Gastrocnemius medialis (tissue), 4 donors: ENCODE results near the gene IFT88.

ENCODE experiments used
- POLR2A ChIP-seq, 2 donors: fragments of 450-650 bp; IDR thresholded peaks; one replicate each; pipeline ENCODE4 v1.6.1; 2017; ENCODE audit warnings: antibody characterized with exemption in 2 of 2, mild to moderate bottlenecking in 2 of 2, moderate library complexity in 2 of 2
- TF ChIP-seq, protein P1 (sequence below), 5 experiments: fragments of 450-650 bp in 3 of 5; fragments of 200-600 bp in 2 of 5; sonication (generic) in 2 of 5; IDR thresholded peaks in 4 of 5; conservative IDR thresholded peaks in 1 of 5; 1 replicate in 4 of 5; 2 replicates in 1 of 5; pipeline ENCODE4 v1.5.1; 2016 to 2019; ENCODE audit warnings: antibody characterized with exemption in 5 of 5, mild to moderate bottlenecking in 3 of 5, moderate library complexity in 3 of 5

DNA sequence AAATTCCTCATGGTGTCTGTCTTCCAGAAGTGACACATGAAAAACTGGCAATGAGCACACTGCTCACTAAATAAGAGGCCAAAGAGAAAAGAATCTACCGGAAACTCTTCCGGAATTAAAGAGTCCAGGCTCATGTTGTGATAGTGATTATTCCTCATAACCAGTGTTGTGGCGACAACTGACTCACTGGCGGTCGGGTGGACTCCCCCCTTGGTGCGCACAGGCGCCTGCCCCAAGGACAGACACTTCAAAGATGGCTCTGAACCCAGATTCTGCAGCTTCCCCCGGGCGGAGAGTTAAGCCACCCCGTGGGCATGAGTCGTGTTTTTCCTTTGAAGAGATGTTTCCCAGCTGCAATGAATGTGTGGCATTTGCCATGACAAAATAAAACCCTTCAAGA is 146.8 kb downstream of the IFT88 start:
- TF ChIP-seq, protein P1, sequence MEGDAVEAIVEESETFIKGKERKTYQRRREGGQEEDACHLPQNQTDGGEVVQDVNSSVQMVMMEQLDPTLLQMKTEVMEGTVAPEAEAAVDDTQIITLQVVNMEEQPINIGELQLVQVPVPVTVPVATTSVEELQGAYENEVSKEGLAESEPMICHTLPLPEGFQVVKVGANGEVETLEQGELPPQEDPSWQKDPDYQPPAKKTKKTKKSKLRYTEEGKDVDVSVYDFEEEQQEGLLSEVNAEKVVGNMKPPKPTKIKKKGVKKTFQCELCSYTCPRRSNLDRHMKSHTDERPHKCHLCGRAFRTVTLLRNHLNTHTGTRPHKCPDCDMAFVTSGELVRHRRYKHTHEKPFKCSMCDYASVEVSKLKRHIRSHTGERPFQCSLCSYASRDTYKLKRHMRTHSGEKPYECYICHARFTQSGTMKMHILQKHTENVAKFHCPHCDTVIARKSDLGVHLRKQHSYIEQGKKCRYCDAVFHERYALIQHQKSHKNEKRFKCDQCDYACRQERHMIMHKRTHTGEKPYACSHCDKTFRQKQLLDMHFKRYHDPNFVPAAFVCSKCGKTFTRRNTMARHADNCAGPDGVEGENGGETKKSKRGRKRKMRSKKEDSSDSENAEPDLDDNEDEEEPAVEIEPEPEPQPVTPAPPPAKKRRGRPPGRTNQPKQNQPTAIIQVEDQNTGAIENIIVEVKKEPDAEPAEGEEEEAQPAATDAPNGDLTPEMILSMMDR (IDR thresholded peaks at IDR 0.05 in 4 of 5, conservative IDR thresholded peaks at IDR 0.05 in 1 of 5): no peak
- peak in 1 of 2 donors; percentile 13 for TF ChIP-seq POLR2A (IDR thresholded peaks at IDR 0.05)
